Lower leg skin (tissue), 3 donors: ENCODE measurements around the gene INAVA.

Source experiments
- POLR2A ChIP-seq, 2 donors: fragments of 450-650 bp; IDR thresholded peaks; one replicate each; pipeline ENCODE4 v1.6.1; 2016 to 2017; ENCODE audit warnings: antibody characterized with exemption in 2 of 2, mild to moderate bottlenecking in 1 of 2, moderate library complexity in 1 of 2
- TF ChIP-seq, protein P1 (sequence below), 3 donors: fragments of 450-650 bp; IDR thresholded peaks; one replicate each; pipeline ENCODE4 v1.5.1; 2016; ENCODE audit warnings: antibody characterized with exemption in 3 of 3, mild to moderate bottlenecking in 3 of 3, moderate library complexity in 2 of 3

DNA sequence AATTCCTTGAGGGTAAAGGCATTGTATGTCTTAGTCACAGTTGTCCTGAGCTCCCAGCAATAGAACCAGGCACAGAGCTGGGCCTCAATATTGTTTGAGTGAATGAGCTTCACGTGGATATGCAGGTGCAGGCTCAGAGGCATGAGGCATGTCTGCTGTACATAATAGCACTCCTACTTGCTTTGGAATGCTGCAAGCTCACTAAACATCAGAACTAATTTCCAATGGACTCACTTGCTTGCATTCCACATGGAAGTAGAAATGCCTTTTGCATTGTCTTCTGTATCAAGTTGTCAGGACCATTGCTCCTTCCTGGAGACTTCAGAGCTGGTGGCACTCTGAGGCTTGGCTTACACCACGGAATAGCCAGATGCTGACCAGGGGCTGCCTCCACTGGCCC lies 37.1 kb downstream of the INAVA start:
- TF ChIP-seq, protein P1, sequence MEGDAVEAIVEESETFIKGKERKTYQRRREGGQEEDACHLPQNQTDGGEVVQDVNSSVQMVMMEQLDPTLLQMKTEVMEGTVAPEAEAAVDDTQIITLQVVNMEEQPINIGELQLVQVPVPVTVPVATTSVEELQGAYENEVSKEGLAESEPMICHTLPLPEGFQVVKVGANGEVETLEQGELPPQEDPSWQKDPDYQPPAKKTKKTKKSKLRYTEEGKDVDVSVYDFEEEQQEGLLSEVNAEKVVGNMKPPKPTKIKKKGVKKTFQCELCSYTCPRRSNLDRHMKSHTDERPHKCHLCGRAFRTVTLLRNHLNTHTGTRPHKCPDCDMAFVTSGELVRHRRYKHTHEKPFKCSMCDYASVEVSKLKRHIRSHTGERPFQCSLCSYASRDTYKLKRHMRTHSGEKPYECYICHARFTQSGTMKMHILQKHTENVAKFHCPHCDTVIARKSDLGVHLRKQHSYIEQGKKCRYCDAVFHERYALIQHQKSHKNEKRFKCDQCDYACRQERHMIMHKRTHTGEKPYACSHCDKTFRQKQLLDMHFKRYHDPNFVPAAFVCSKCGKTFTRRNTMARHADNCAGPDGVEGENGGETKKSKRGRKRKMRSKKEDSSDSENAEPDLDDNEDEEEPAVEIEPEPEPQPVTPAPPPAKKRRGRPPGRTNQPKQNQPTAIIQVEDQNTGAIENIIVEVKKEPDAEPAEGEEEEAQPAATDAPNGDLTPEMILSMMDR (IDR thresholded peaks at IDR 0.05): no peak
- TF ChIP-seq POLR2A (IDR thresholded peaks at IDR 0.05): no peak
